GM18870 (cell line): ENCODE measurements around the gene ROGDI.

Source experiments
- ATAC-seq: cut with Tn5 transposase; IDR thresholded peaks from one replicate; pipeline ENCODE4 v1.9.1; 2021; ENCODE audit warnings: moderate library complexity; ENCODE audit not compliant: unreplicated experiment

Gene ROGDI, protein sequence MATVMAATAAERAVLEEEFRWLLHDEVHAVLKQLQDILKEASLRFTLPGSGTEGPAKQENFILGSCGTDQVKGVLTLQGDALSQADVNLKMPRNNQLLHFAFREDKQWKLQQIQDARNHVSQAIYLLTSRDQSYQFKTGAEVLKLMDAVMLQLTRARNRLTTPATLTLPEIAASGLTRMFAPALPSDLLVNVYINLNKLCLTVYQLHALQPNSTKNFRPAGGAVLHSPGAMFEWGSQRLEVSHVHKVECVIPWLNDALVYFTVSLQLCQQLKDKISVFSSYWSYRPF

DNA sequence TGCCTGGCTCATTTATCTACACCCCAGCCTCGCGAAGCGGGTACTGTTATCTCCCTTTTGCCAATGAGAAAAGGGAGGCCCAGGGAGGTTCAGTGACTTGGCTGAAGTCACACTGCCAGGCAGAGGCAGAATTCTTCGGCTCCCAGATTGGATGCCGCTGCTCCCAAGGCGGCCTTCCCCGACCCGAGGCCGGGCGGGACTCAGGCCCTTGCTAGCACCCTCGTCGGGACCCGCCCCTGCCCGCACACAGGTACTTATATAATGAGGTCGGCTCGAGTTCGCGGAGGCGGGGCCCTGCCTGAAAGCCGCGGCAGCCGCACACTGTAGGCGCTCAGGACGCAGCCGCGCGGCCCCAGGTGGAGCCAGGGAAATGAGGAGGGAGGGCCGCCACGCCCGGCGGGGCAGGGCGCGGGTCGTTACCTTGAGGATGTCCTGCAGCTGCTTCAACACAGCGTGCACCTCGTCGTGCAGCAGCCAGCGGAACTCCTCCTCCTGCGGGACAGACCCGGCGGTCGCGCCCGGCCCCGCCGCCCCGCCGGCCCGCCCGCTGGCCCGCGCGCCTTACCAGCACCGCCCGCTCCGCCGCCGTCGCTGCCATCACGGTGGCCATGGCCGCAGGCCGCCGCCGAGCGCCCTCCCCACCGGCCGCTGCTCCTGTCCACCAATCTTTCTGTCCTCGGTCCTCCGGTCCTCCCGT, at the start of gene ROGDI:
Gene ROGDI, minus strand, starts transcription at position 672 of the 697 bp plus-strand sequence. Its CDS starts 62 bp downstream, at position 610.
- peak; percentile 32 for ATAC-seq

DNA sequence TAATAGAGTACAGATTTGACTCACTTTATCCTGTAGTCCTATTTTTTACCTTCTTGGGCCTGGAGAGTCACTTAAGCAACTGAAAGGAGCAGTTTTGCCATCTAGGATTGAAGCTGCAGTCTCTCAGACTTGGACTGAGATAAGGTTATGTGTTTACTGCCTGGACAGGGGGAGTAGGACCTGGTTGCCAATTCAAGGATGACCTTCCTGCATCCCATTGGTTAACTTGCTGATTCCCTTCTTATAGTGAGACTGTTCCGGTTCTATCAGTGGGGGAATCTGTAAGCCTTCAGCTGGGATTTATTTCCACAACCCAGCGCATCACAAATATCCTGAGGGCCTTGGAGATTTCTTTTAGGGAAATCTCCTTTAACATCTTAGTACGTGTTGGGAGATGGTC, 47.8 kb upstream of the ROGDI start:
- no peak for ATAC-seq

DNA sequence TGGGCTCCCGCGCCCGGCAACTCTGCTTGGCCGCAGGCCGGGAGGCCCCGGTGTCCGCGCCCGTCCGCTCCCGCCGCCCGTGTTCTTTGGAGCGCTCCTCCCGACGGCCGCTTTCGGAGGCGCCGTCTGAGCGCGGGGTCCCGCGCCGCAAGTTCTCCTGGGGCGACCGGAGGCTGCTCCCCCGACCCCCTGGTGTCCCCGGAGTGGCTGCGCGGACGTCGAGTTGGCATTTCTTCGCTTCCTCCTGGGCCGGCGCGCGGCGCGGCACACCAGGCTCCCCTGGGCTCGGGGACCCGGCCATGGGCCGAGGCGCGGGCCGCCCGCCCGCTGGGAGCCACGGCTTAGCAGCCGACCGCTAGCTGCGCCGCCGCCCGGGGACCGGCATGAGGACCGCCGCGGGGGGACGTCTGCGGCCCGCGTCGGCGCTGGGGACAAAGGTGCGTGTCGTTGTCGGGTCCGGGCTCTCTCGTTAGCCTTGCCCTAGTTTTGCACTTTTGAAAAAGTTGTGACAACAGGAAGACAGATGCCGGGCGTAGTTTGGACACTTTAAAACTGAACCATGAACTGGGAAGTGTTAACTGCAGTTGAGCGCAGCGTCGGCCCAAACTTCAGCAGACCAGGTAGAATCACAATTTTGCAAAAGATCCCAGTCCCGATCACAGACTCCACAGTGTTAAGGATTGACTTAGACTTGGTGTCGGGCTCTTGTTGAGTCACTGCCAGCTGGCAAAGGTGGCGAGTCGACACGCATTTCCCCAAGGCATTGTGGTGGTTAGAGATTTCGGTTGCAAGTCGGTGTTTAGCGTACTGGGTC, 45.5 kb upstream of the ROGDI start:
- peak; percentile 12 for ATAC-seq

DNA sequence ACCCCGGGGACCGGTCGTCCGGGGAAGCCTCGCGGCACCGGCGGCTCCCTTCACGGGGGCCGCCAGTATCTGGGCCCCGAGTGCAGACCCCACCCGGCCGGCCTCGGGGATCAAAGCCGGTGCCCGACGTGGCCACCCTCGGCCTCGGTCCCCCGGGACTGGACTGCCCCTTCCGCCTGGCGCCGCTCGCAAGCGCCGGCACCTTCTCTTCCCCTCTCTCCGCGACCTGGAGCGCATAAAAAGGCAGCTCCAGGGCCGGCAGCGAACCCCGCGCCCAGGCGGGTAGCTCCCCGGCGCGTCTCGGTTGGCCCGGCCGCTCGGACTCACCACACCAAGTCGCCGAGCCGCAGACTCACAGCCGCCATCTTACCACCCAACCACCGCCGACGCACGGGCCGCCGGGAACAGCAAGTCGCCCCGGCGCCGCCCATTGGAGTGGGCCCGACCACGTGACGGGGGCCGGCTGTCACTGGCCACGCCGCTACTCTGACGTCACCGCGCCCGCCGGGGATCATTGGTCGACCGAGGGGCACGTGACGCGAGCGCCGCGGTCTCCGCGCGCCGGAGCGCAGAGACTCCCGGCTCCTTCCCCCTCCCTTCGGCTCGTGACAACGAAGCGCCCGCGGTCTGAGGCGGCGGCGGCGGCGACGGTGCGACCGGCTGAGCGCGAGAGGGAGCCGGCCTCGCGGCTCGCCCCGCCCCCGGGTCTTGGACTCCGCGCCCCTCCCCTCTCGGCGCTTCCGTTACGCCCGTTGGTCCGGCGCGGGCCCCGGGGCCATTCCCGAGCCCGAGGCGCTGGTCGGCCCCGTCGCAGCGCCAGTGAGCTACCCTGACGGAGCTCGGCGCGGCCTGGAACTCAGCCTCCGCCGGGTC, 44.7 kb upstream of the ROGDI start, which contains the start of the genes GLYR1 and UBN1:
Gene GLYR1, minus strand, starts transcription at position 388 of the 873 bp plus-strand sequence. Its CDS starts 23 bp downstream, at position 365.
Gene UBN1, plus strand, starts transcription at position 581 of the 873 bp plus-strand sequence. CDS start 5,437 bp downstream, outside the sequence.
- peak; percentile 75 for ATAC-seq

DNA sequence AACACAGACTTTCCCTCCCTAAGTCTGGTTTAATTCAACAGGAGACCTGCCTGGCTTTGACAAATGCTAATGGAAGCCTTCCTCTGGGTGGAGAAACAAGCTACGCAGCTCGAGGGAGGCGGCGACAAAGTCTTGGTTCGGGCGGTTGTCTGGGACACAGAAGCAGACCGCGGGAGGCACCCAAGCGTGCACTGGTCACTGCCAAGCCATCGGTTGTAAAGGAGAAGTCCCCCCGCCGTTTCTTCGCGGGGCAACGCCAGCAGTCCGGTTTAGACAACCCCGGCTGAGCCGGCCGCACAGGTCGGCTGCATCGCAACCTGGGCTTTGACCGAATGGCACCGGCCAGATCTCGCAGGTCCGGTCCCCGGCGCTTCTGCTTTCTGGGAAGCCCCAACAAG, 44.1 kb upstream of the ROGDI start:
- ATAC-seq = peak; percentile 19

DNA sequence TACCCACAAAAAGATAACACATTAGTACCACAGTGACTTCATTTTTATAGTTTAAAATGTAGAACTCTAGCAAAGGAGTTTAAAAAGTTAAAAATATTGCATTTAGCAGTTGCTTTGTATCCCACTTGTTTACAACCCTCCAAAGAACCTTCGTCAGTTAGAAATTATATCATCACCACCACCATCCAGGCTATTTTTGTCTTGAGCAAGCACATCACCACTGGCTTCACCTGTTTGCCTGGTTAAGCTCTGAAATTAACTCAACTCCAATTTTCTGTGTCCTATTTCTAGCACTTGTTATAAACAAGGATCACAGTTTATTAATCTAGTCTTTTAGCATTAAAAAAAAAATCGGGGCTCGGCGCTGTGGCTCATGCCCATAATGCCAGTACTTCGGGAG, 38.6 kb upstream of the ROGDI start:
- ATAC-seq = no peak

DNA sequence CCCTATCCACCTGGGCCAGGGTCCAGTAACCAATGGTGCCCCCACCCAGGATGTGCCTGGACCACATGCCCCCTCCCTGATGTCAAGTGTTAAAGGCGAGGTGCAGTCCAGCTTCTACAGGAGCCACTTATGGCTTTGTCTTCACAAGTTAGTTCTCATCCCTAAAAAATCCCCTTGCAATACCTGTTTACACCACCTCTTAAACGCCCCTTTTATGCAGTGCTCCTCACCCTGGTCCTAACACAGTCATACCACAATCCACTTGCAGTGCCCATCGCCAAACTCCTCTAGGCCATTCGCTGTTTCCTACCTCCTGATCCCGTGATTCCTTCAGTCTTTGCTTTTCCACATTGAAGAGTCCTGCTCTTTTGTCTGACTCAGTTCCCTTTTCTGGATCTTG, 37.5 kb upstream of the ROGDI start:
- ATAC-seq = no peak

DNA sequence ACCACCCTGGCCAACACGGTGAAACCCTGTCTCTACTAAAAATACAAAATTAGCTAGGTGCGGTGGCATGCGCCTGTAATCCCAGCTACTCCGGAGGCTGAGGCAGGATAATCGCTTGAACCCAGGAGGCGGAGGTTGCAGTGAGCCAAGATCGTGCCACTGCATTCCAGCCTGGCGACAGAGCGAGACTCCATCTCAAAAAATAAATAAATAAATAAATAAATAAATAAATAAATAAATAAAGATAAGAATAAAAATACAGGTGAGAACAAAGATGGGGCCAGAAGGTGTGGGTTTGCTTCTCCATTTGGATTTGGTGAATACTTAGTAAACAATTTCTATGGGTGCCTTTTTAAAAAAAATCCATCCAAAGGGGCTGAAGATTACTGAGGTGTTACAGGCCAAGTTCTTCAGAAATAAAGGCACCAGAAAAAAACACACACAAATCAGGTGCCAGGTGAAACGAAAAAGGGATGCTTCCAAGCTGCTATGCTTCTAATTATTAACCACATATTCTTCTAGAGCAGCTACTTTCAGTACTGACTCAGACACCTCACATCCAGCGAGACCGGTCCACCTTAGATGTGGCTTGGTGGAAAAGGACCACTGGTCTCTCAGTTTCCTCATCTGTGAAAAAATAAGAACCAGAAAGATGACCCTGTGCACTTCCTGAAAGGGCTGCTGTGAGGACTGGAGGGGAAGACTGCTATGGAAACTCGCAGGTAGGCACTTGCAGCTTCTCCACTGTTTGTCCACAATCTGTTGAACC, 35.5 kb upstream of the ROGDI start:
- no peak for ATAC-seq

DNA sequence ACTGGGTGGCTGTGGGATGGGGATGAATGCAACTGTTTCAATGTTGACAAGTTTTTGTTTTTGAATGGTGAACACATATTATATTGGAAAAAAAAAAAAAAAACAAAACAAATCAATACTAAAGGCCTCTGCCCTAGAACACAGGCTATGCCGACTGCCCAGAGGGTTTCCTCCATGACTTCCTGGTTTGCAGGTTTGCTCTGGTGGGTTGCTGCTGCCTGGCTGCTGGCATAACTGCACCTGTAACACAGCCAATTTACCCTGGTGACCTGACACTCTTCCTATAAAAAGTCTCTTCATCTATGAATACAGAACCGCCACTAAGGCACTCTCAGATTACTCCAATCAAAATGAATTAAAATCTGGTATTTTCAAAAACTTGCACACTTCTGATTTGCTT, 34.3 kb upstream of the ROGDI start:
- ATAC-seq = no peak

DNA sequence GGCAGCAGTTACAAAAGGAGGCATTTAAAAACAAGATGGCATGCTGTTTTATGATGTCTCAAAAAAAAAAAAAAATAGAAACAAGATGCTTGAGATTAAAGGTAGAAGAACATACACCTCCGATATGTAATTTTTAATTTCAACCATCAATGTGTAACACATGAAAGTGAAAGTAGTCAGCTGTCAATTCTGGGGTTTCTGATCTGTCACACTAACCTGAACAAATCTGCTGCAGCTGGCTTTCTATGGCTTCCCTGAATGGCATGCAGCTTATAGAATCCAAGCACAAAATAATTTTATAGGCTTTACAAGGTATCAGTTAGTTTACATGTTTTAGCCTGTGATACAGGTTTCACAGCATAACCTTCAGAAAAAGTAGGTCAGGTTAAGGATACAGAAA, 31.2 kb upstream of the ROGDI start:
- ATAC-seq = no peak

DNA sequence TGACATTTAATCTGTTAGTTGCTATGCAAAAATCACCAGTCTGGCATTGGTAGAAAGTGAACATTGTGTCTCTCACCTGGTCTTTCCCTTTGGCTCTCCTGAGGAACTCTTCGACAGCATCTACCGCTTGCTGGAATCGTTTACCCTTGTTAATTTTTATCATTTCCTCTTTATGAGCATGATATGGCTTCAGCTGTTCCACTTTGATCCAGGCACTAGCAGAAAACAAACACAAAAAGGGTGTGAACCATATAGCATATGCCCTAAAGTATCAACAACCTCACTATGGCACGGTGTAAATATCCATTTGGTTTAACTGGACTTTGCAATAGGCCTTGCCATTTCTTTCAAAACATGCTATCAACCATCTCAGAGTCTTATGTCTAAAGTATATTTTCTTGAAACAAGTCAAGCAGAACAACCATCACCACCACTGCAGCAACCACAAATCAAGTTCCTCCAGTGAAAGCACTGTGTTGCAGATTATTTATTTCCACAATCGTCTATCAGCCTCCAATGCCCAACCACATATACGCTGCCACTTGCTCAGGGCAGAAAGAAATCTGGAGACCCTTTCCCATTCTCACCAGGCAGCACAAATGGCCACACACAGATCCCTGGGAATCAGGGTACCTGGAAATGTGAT, 30.4 kb upstream of the ROGDI start:
- ATAC-seq = no peak

DNA sequence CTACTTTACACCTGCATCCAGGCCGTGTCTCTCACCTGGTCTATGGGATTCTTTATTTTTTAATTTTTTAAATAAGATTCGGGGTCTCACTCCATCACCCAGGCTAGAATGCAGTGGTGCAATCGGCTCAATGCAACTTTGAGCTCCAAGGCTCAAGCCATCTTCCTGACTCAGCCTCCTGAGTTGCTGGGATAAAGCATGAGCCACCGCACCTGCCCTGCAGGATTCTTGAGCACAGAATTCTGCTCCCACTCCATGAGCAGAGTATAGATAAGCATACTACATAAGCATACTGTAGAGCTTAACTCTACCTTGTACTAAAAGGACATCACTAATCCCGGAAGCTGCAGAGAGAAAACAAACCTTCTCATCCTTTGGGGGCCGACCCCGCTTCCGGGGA, 29.2 kb upstream of the ROGDI start:
- ATAC-seq = no peak

DNA sequence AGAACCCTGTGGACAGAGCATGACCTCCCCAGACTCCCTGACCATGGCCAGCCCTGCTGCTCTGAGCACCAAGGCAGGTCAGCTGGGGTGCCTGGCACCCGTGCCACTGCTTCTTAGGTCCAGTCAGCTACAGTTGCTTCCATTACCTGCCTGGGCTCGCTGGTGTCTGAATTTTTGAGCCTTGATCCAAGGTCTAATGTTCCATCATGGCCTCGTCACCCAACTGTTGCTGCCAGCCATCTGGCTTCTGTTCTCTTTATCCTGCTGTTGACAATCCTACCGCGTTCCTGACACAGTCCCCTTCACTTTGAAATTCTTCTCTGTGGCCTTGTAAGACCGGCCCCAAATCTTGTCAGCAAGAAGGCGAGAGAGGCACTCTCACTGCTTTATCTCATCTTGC, 28.0 kb upstream of the ROGDI start:
- no peak for ATAC-seq

DNA sequence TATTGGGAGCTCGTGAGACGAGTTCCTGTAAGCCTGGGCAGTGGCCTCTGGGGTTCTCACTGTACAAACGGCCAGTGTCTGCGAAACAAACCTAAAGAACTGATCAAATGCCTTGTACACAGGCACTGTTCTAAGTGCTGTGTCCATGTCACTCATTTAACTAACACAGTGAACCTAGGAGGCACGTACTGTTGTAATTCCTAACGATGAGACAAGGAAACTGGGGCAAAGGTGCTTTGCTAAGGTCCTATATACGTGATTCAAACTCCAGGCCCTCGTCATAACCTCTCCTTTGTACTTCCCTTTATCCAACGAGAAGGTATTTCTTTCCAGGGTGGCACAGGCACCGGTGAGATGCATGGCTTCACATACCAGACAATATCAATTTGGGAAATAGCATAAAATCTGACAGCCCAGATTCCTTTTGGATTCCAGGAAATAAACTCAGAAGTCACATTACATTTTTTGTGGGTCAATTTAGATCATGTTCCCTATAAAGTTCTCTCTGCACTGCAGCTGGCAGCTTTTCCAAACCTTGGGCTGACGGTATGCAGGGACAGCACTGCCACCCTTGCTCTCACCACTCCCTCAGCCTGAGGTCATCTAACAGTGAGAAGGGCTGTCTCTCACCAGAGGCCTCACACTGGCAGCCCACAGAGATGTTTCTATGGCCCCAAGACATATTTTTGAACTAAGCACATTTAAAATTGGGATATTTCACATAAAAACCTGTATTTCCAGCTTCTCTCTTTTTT, 26.3 kb upstream of the ROGDI start:
- ATAC-seq = no peak

DNA sequence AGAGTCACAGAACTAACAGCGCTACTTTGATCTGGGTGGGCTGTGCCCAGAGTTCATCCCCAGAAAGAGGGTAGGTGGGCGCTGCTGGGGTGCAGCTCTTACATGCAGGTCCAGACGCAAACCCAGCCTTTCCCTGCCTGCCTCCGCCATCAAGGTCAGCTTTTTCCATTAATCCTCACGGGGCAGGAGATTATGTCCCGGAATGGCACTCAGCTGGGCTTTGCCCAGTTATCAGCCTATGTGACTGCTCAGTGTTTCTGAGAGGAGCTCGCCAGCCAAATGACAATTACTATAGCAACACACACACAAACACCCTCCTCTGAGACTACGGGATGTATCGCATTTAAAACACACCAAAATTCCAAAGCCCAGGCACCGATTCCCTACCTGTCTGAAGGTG, 24.5 kb upstream of the ROGDI start:
- no peak for ATAC-seq

DNA sequence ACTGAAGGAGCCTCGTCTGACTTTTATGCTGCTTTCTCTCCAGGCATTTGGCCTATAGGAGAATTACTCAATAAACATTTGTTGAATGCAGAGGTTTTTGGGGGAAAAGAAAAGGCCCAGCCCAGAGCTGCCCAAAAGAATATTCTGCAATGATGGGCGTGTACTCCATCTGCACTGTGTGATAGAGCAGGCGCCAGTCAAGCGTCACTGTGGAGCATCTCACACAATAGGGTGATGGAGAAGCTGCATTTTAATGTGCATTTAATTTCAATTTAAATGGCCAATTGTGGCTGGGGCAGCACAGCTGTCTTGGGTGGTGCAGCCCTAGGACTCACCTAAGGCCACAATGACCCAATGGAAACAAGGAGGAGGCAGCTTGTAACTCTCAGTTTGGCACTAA, 24.1 kb upstream of the ROGDI start:
- ATAC-seq = no peak

DNA sequence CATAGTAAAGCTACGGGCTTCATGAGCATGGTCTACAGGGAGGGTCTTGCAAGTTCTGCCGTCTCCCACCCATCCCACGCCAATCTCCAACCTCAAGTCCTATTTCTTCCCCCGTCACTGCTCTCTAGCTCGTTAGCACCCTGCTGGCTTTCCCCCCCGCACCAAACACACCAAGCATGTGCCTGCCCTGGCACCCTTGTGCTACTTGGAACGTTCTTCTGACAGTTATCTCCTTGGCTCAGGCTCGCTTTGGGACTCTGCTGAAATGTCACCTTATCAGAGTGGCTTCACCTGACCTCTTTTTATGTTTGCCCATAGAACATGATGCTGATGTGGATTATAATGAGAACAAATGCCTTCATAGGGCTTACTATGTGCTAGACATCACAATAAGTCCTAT, 22.8 kb upstream of the ROGDI start:
- no peak for ATAC-seq

DNA sequence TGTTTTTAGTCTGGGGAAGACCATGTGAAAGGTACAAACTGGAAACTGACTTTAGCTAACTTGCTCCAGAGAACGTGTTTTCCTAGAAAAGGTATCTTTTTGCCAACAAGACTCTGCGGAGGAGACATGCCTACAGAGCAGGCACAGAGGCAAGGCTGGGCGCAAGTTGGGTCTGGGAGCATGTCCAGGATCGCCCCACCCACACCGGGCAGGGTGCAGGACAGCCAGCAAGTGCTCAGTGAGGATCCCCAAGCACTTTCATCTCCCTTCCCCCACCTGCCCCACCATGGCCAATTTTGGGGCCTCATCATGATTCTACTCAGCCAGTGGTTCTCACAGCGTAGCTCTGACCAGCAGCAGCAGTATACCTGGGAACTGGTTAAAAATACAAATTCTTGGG, 18.2 kb upstream of the ROGDI start:
- no peak for ATAC-seq
